K562 (cell line): ENCODE measurements around the gene UNKL. TPM values are rescaled to one million over a fixed set of nuclear protein-coding genes. Genes with fewer than 3 reads are reported as not detected.
A peak's percentile ranks its signal among the peaks of the same experiment; 100 is the strongest.

Source experiments
- ATAC-seq: fragments of 200-7000 bp; cut with Tn5 transposase; 3 replicates; pipeline ENCODE4 v1.9.1; 2020; ENCODE audit warnings: moderate library complexity
- BruUV-seq: library from RNA; stranded (reverse); fragments of 400-500 nt; replicated peaks from 2 replicates; lab custom pipeline; 2021; lab: Mats Ljungman, UMichigan
- CTCF ChIA-PET: fragments of 300-600 bp; formaldehyde crosslinking; extraction: SDS; loops from one replicate; lab custom pipeline; 2021; ENCODE audit warnings: low intra/inter-chr PET ratio; lab: Yijun Ruan, JAX
- POLR2A ChIA-PET: fragments of 300-600, 350-650 bp; sonication (Branson Sonifier 250); formaldehyde crosslinking; extraction: SDS; loops from one replicate; lab custom pipeline; 2021; ENCODE audit warnings: antibody characterized with exemption, inconsistent platforms; lab: Yijun Ruan, JAX
- DNase-seq, 4 experiments: peaks; one replicate each; pipeline versions ENCODE4 v3.0.0 to v3.0.0-alpha.2; 2011 to 2018; ENCODE audit warnings: low spot score in 3 of 4, mixed read lengths in 3 of 4; ENCODE audit errors: extremely low read depth in 1 of 4
- FAIRE-seq: peaks from 2 replicates; lab custom pipeline; 2011; peaks lifted over from hg19 to GRCh38; lab: Jason Lieb, UNC
- H2AFZ ChIP-seq: 2 replicates; pipeline ENCODE4 v1.6.0; 2011; ENCODE audit warnings: low read depth, low read length, control low read depth, inconsistent platforms
- H3K27ac ChIP-seq: fragments of 200-600 bp; 3 replicates; pipeline ENCODE4 v1.8.0; 2011; ENCODE audit warnings: low read depth, mild to moderate bottlenecking, control low read depth, inconsistent platforms, low read length, moderate library complexity, mixed read lengths; ENCODE audit errors: extremely low read depth
- H3K27me3 ChIP-seq, 2 experiments: fragments of 300-600 bp in 1 of 2; 2 replicates in 1 of 2; 3 replicates in 1 of 2; pipeline versions ENCODE4 v1.6.0 to v1.8.0; 2011; ENCODE audit warnings: inconsistent platforms in 2 of 2, low read length in 2 of 2, mild to moderate bottlenecking in 1 of 2, mixed read lengths in 1 of 2, moderate library complexity in 1 of 2; ENCODE audit not compliant: control insufficient read depth in 2 of 2, insufficient read depth in 2 of 2
- H3K36me3 ChIP-seq: fragments of 300-600 bp; 3 replicates; pipeline ENCODE4 v1.8.0; 2011; ENCODE audit warnings: mild to moderate bottlenecking, low read length, inconsistent platforms; ENCODE audit not compliant: control insufficient read depth, insufficient read depth
- H3K4me1 ChIP-seq, 2 experiments: fragments of 200-600 bp in 1 of 2; replicated peaks in 1 of 2; 2 replicates in 1 of 2; 3 replicates in 1 of 2; pipeline versions ENCODE4 v1.5.1 to v1.8.0; 2011; ENCODE audit warnings: inconsistent platforms in 2 of 2, low read length in 2 of 2, mild to moderate bottlenecking in 1 of 2, mixed read lengths in 1 of 2, moderate library complexity in 1 of 2; ENCODE audit not compliant: control insufficient read depth in 2 of 2, insufficient read depth in 2 of 2
- H3K4me2 ChIP-seq: 2 replicates; pipeline ENCODE4 v1.6.1; 2011; ENCODE audit warnings: low read length, control low read depth, inconsistent platforms, mixed read lengths; ENCODE audit not compliant: insufficient read depth
- H3K4me3 ChIP-seq: fragments of 200-600 bp; sonication (generic), shearing (Covaris generic); 2 replicates; pipeline ENCODE4 v1.5.1; 2016; ENCODE audit warnings: control low read depth, inconsistent platforms
- H3K79me2 ChIP-seq: fragments of 200-600 bp; 3 replicates; pipeline ENCODE4 v1.8.0; 2011; ENCODE audit warnings: low read length, inconsistent platforms; ENCODE audit not compliant: control insufficient read depth, insufficient read depth
- H3K9ac ChIP-seq, 2 experiments: 2 replicates each; pipeline versions ENCODE4 v1.6.0 to v1.6.1; 2011; ENCODE audit warnings: low read depth in 2 of 2, low read length in 2 of 2, control low read depth in 1 of 2, inconsistent platforms in 1 of 2, mild to moderate bottlenecking in 1 of 2, mixed read lengths in 1 of 2; ENCODE audit not compliant: insufficient read depth in 1 of 2
- H3K9me1 ChIP-seq: one replicate; pipeline ENCODE4 v1.6.0; 2011; ENCODE audit warnings: inconsistent platforms, mild to moderate bottlenecking, low read length, moderate library complexity; ENCODE audit not compliant: control insufficient read depth, insufficient read depth
- H3K9me3 ChIP-seq: replicated peaks from 2 replicates; pipeline ENCODE4 v1.5.1; 2011; ENCODE audit warnings: low read depth, low read length, inconsistent platforms; ENCODE audit not compliant: control insufficient read depth, insufficient read depth
- H4K20me1 ChIP-seq: replicated peaks from 2 replicates; pipeline ENCODE4 v1.6.1; 2011; ENCODE audit warnings: low read length, inconsistent platforms, mixed read lengths; ENCODE audit not compliant: control insufficient read depth, insufficient read depth
- ATF6 ChIP-seq: sonication (generic); formaldehyde crosslinking; IDR thresholded peaks from 2 replicates; pipeline ENCODE4 v1.4.0; 2020; ENCODE audit warnings: mild to moderate bottlenecking, missing genetic modification reagents
- FOS ChIP-seq: IDR thresholded peaks from 3 replicates; pipeline ENCODE4 v1.6.1; 2011; ENCODE audit not compliant: insufficient read length; ENCODE audit errors: extremely low read depth
- NFYB ChIP-seq: IDR thresholded peaks from 2 replicates; pipeline ENCODE4 v1.6.1; 2011; ENCODE audit warnings: mild to moderate bottlenecking, moderate library complexity; ENCODE audit not compliant: insufficient read length; ENCODE audit errors: extremely low read depth
- POLR2A ChIP-seq: fragments of 450-650 bp; conservative IDR thresholded peaks from 2 replicates; pipeline ENCODE4 v1.6.1; 2016
- SMARCA4 ChIP-seq: fragments of 450-650 bp; IDR thresholded peaks from 2 replicates; pipeline ENCODE4 v1.6.1; 2016
- SREBF2 ChIP-seq: sonication (generic); formaldehyde crosslinking; IDR thresholded peaks from 2 replicates; pipeline ENCODE4 v1.4.0; 2020; ENCODE audit warnings: mild to moderate bottlenecking, missing genetic modification reagents
- YBX1 ChIP-seq: fragments of 450-650 bp; IDR thresholded peaks from 2 replicates; pipeline ENCODE4 v1.7.1; 2016; ENCODE audit warnings: mild to moderate bottlenecking
- YY1 ChIP-seq, 3 experiments: IDR thresholded peaks; 2 replicates each; pipeline ENCODE4 v1.6.1; 2011; ENCODE audit warnings: low read length in 2 of 3, mild to moderate bottlenecking in 2 of 3, moderate library complexity in 2 of 3, borderline replicate concordance in 1 of 3, control low read depth in 1 of 3, low read depth in 1 of 3; ENCODE audit not compliant: insufficient read depth in 3 of 3, insufficient replicate concordance in 2 of 3, control insufficient read depth in 1 of 3, insufficient read length in 1 of 3; ENCODE audit errors: extremely low read depth in 1 of 3
- ZNF76 ChIP-seq: fragments of 250-450 bp; sonication (Bioruptor Pico); IDR thresholded peaks from 2 replicates; pipeline ENCODE4 v1.4.0; 2020; ENCODE audit warnings: mild to moderate bottlenecking, moderate library complexity, borderline replicate concordance
- WGBS: fragments of 100-300 bp; shearing (Covaris generic); methylation state at CpG from one replicate; pipeline ENCODE4 v1.1.6; 2016; ENCODE audit warnings: low coverage, mixed read lengths; ENCODE audit not compliant: insufficient coverage; ENCODE audit errors: missing lambda C conversion rate; 5-methylcytosine and 5-hydroxymethylcytosine counted together
- in situ Hi-C: fragments of 300-500 bp; cut with MboI; formaldehyde crosslinking; loops from 4 replicates; pipeline ENCODE4 v1.15.0; 2018; ENCODE audit warnings: inconsistent platforms, mixed read lengths
- intact Hi-C: fragments of 100-400 bp; cut with micrococcal nuclease; formaldehyde crosslinking; loops from 2 replicates; pipeline ENCODE4 v1.14.2; 2022
- polyA plus RNA-seq, 8 experiments: library from polyadenylated mRNA; depleted of rRNA in 4 of 8; stranded (reverse) in 5 of 8; unstranded in 3 of 8; fragments of >200 nt; fragmentation: Nextera tagmentation in 2 of 8; fragmentation: Illumina TruSeq in 1 of 8; extraction: Ambion mirVana in 2 of 8; extraction: Trizol in 1 of 8; gene quantifications; 2 replicates each; pipeline versions ENCODE4 v1.2.1 to v1.2.3, GENCODE V29; 2011 to 2014; ENCODE audit warnings: inconsistent platforms in 1 of 8, missing spikeins in 1 of 8
- total RNA-seq, 7 experiments: library from RNA; depleted of rRNA in 6 of 7; stranded (reverse); fragments of >200 nt in 6 of 7; fragmentation: Illumina TruSeq in 2 of 7; extraction: Trizol in 2 of 7; gene quantifications; 2 replicates each; pipeline versions ENCODE4 v1.2.1 to v1.2.3, GENCODE V29; 2011 to 2021; ENCODE audit warnings: low replicate concordance in 1 of 7
- TF ChIP-seq, protein P1 (sequence below): fragments of 250-450 bp; sonication (Bioruptor Pico); IDR thresholded peaks from 2 replicates; pipeline ENCODE4 v1.8.0; 2022; ENCODE audit warnings: inconsistent platforms
- TF ChIP-seq, protein P2 (sequence below): sonication (generic); formaldehyde crosslinking; IDR thresholded peaks from 2 replicates; pipeline ENCODE4 v1.8.0; 2022; ENCODE audit warnings: missing genetic modification reagents, mild to moderate bottlenecking, borderline replicate concordance
- TF ChIP-seq, protein P3 (sequence below): fragments of 450-650 bp; IDR thresholded peaks from 2 replicates; pipeline ENCODE4 v1.6.1; 2016; ENCODE audit warnings: low read depth, mild to moderate bottlenecking, moderate library complexity

Gene UNKL
- total and polyA plus RNA-seq, 9 of the 15 experiments (the other 6 are each of a cell fraction or from before 2014, with no cell fraction given): 0.37 to 30.2 (median 5.1) TPM

DNA sequence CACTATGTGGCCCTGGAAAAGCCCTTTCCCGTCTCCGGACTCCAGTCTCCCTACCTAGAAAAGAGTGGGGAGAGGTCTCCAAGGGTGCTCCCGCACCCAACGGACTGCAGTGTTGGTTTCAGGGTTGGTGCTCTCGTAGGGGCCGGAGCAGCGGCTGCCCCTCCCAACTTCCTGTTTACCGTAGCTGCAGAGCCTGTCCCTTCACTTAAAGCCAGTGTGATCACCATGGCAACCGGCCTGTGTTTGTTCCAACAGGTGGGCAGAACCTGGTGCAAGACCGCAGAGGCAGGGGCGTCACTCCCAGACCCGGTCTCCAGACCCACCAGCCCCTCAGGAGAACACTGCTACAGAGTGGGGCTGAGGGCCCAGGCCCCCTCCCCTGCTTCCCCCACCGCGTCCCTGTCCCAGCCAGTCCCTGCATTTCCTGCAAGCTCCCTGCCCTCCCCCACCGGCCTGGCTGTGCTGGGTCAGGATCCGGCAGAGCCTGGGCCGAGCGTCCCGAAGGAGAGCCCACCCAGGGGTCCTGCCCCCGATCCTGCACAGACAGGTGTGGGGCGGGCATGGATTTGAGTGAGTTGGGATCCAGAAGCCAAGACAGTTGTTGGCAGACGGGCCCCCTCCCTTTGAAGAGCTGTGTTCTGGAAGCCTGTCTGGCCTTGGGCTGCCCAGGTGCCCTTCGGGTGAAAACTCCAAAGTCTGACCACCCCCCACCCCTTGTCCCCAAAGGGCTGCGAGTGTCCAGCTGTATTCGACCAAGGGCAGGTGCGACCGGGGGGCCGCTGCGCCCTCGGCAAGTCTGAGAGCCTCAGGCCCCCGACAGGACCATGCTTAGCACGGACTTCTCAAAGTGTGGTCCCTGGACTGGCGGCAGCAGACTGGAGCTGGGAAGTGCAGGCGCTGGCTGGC, 82.5 kb downstream of the UNKL start:
- CTCF ChIA-PET: no interaction called here
- peaks cover 17 to 74% of the 10 kb centered on the region in 2 experiments for H3K4me1 ChIP-seq
- ATAC-seq (peak; percentile 81), FAIRE-seq (peak; percentile 93), DNase-seq (peak; percentile 74 to 91 (median 82))
- no peaks in the 10 kb centered on the region for H3K79me2 ChIP-seq
- peak overlapping the region; percentile 90 for H3K27ac ChIP-seq
- H3K4me3 ChIP-seq: peak overlapping the region; percentile 31
- 0 out of 2 replicates have a peak, but pooled peaks cover 9% of the 10 kb centered on the region for H4K20me1 ChIP-seq
- no peaks in the 10 kb centered on the region for H3K36me3 ChIP-seq
- H3K9me3 ChIP-seq: 0 out of 2 replicates have a peak, but pooled peaks cover 4% of the 10 kb centered on the region
- in situ Hi-C loops: no loop called here
- no TSS peak for BruUV-seq
- peaks cover 6 to 19% of the 10 kb centered on the region in 2 experiments; a peak in 3 of 5 replicates for H3K27me3 ChIP-seq
- peak overlapping the region; percentile 86 for H2AFZ ChIP-seq
- H3K4me2 ChIP-seq: peak overlapping the region; percentile 77
- H3K9ac ChIP-seq: peak overlapping the region; percentile 77 to 80
- POLR2A ChIA-PET: interaction anchor here (0.5 to 2.0 kb wide), 13 partner anchors 11 to 906 kb away, joined by 3 to 15 read pairs (median 3); partner anchors contain the start of genes TRAF7 and UBE2I
- 36% methylated on average over 30 of the region's 34 CpGs for WGBS
- no peaks in the 10 kb centered on the region for H3K9me1 ChIP-seq
- intact Hi-C loops: loop anchor here (2.0 kb wide), 1 partner anchor 23 kb away; the partner anchor contains the start of gene UBE2I
- TF ChIP-seq YBX1: no peak
- no peak for TF ChIP-seq YY1 (IDR thresholded peaks at IDR 0.05; ENCODE audit: borderline replicate concordance in 1 of 3, control insufficient read depth in 1 of 3, extremely low read depth in 1 of 3, insufficient read depth in 3 of 3, insufficient read length in 1 of 3, insufficient replicate concordance in 2 of 3, low read depth in 1 of 3, low read length in 2 of 3)
- no peak for TF ChIP-seq ZNF76 (CRISPR knock-in tag)
- no peak for TF ChIP-seq FOS
- TF ChIP-seq, protein P1, sequence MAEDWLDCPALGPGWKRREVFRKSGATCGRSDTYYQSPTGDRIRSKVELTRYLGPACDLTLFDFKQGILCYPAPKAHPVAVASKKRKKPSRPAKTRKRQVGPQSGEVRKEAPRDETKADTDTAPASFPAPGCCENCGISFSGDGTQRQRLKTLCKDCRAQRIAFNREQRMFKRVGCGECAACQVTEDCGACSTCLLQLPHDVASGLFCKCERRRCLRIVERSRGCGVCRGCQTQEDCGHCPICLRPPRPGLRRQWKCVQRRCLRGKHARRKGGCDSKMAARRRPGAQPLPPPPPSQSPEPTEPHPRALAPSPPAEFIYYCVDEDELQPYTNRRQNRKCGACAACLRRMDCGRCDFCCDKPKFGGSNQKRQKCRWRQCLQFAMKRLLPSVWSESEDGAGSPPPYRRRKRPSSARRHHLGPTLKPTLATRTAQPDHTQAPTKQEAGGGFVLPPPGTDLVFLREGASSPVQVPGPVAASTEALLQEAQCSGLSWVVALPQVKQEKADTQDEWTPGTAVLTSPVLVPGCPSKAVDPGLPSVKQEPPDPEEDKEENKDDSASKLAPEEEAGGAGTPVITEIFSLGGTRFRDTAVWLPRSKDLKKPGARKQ (CRISPR knock-in tag): no peak
- TF ChIP-seq, protein P2, sequence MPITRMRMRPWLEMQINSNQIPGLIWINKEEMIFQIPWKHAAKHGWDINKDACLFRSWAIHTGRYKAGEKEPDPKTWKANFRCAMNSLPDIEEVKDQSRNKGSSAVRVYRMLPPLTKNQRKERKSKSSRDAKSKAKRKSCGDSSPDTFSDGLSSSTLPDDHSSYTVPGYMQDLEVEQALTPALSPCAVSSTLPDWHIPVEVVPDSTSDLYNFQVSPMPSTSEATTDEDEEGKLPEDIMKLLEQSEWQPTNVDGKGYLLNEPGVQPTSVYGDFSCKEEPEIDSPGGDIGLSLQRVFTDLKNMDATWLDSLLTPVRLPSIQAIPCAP (CRISPR knock-in tag): no peak
- TF ChIP-seq, protein P3, sequence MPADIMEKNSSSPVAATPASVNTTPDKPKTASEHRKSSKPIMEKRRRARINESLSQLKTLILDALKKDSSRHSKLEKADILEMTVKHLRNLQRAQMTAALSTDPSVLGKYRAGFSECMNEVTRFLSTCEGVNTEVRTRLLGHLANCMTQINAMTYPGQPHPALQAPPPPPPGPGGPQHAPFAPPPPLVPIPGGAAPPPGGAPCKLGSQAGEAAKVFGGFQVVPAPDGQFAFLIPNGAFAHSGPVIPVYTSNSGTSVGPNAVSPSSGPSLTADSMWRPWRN: no peak
- no peak for TF ChIP-seq NFYB
- peak; percentile 15; the same call in 1 of the 2 replicates for TF ChIP-seq SMARCA4
- peak; percentile 70 for TF ChIP-seq POLR2A
- TF ChIP-seq ATF6 (CRISPR knock-in tag): no peak
- TF ChIP-seq SREBF2: no peak
